ENCODE measurements around the gene MBNL2.

MBNL2 gene

GRCh38 chr13:97212004-97212403, 10.1 kb upstream of the MBNL2 start:
- DNase-seq: no peak

DNA sequence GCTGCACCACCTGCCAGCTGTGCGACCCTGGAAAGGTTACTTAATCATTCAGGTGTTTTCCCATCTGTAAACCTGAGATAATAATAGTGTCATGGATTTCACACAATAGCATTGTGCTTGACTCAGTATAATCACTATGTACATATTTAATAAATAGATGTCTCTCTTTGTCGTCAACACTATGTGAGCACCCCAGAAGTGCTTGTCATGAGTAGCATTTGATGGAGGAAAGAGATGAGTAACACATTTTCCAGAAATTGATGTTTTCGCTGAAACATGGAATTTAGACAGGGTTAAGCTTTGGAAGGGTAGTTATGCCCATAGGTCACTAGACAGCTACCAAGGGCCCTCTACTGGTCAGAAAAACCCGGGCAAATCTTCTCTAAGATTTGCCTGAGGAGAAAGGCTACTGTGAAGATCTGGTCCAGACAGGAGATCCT, 9.5 kb upstream of the MBNL2 start:
- DNase-seq: peak; percentile 29

DNA sequence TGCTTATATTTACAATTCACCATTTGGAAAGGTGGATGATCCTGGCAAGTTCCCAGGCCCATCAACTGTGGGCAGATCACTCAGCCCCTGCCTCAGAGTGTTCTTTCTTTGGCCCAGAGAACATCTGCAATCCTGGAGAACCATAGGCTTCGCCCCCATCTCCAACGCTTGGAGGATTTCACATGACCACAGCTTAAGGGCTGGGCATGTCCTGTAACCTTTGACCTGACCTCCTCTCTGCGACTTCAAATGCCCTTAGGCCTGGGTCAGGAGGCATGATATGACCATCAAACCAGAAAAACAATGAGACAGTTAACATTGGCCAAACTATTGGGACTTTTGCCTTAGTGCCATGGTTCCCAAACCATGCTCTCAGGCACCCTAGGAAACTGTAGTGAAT, 7.2 kb upstream of the MBNL2 start:
- DNase-seq: no peak

DNA sequence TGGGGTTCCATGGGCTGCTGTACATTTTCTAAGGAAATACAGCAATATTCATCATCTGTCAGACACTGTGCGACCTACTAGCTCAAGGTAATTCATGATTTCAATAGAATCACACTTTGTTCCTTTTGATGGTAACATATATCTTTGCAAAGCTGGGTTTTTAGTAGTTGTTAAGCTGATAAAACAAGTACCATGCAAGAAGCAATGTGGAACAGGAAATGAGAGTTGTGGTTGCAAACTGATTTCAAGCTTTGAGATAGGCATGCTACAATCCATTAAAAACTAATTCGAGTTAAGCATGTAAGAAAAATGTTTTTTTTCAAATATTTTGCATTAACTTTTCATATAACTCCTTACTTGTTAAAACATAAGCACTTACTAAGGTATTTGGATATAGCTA, 6.8 kb upstream of the MBNL2 start:
- DNase-seq: no peak

- DNase-seq: no peak
Measured at GRCh38 chr13:97219226-97219625, 2.9 kb upstream of the MBNL2 start.

- no peak for DNase-seq
Measured at GRCh38 chr13:97220151-97220900, 1.8 kb upstream of the MBNL2 start.

DNA sequence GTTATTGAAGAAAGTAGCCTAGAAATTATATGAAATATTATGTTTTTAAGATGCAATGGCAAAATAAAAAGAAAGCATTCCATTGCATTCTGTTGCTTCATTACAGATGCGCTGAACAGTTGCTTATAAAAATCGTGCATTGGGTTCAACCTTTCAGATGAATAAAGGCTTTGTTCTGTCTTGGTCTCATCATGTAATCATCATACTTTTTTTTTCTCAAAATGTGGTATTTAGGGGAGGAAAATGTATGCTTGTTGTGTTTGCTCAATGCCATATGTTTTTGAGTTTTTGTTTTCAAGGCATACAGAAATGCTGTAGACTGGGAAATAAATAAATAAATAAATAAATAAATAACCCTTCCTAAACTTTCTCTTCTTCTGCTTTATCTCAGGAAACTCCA, 1.1 kb upstream of the MBNL2 start:
- DNase-seq: no peak

DNA sequence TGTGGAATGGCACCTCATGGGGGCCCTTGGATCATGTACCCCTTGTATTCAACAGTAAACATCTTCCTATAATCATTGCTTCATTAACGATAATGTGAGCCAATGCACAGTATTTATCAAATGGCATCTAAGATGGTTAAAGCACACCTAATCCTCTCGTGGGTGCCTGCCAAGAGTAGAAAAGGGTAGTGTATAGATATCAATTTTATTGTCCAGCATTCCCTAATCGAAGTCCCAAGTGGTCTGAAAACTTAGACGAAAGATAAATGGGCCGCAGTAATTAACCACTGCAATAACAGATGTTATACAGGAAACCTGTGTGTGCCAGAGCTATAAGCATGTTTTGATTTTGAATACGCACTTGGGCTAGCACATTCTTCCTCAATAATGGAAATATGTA, 667 bp upstream of the MBNL2 start:
- no peak for DNase-seq

GRCh38 chr13:97223037-97223710, 1.0 kb downstream of the MBNL2 start:
- DNase-seq: peak in 1 of 2 experiments; percentile 18

- peak; percentile 73 to 74 for DNase-seq
Measured at GRCh38 chr13:97223711-97224541, 1.8 kb downstream of the MBNL2 start.

DNA sequence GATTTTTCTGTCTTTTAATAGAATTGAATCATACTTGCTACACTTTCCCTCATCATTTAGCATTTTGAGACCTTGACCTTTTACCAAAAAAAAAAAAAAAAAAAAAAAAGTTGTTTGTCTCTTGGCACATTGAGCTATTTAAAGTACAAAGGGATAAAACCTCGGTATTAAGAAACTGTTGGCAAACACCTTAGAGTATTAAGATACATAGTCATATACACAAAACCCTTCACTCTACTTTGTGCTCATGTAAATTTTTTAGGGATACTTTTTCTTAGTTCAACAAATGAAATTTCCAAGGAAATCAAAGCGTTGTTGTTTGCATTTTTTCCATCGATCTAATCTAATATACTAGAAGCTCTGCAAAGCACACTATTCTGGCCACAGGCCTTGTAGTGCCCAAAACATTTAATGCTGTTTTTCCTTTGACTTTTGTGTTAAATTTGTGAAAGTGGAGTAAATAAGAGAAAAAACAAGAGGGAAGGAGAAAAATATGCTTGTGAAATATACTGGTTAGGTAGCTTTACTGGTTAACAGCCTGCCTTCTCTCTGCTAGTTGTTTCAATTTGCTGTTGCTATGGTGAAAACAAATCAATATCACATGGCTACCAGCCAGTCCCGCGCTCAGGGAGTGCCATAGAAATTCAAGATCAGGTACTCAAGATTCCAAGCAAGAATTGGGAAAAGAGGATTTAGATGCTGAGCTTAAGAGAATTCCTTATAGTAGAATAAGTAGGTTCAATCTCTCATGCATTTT, 2.6 kb downstream of the MBNL2 start:
- DNase-seq: no peak

DNA sequence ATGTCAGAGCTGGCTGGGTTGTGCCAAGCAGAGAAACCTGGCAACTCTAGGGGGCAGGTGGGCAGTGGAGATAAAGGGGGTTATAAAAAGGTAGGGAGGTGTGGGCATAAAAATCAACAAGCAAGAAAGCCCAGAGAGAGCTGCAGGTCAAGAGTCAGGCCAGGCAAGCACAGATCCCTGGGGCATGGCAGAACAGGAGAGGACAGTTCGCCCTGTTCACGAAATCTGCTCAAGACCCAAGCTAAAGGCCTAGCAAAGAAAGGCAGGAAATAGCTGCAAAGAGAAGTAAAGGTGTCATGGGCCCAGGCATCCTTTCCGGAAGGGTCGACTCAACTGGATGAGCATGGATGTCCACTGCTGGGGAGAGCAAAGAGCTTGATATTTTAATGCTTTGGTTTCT, 3.4 kb downstream of the MBNL2 start:
- no peak for DNase-seq

DNA sequence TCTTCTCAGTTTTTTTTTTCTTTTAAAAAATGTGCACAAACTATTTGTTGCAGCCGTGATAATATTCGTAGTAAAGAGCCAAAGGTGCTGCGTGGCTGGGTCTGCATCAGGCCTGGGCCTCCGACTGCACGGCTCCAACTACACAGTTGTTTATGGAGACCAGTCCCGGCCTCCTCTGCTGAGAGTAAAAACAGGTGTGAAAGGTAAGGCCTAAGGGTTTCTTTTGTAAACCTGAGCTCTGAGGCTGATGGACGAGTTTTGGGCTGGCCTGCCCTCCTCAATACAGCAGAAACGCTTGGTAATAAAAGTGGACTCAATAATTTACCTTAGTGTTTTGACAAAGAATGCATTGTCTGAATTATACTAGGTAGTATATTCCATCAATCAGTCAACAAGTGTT, 3.9 kb downstream of the MBNL2 start:
- DNase-seq: no peak

DNA sequence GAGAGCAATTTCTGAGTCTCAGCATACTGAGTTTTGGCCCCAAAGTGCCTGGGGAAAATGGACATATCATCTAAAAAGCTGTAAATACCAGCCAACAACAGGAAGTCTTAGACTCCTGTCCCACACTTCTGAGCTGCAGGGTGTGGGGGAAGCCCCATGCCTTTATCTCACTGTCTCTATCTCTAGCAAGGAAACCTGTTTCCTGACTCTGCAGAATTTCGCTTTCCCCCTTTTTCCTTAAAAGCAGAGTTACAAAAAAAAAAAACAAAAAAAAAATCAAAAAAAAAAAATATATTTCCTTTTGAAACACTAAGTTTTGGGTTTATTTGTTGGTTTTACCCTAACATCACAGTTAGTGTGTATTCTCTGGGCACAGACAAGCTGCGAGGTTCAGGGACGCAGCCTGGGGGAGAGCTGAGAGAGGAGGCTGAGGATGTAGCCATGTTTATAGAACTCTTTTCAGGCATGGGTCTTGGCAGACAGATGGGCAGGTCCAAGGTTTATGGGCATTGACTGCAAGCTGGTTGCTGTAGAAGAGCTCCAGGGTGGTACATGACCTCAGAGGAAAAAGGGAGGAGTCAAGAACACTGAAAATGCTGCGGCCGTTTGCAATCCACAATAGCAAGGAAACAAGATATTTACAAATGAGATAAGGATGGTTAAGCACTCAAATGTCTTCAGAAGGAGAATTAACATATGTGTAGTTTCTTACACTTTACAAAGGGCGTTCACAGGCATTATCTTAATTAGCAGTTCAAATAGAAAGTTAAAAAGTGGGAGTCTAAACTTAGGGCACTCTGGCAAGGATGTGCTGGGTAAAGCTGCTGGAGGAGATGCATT, 4.9 kb downstream of the MBNL2 start:
- DNase-seq: no peak

DNA sequence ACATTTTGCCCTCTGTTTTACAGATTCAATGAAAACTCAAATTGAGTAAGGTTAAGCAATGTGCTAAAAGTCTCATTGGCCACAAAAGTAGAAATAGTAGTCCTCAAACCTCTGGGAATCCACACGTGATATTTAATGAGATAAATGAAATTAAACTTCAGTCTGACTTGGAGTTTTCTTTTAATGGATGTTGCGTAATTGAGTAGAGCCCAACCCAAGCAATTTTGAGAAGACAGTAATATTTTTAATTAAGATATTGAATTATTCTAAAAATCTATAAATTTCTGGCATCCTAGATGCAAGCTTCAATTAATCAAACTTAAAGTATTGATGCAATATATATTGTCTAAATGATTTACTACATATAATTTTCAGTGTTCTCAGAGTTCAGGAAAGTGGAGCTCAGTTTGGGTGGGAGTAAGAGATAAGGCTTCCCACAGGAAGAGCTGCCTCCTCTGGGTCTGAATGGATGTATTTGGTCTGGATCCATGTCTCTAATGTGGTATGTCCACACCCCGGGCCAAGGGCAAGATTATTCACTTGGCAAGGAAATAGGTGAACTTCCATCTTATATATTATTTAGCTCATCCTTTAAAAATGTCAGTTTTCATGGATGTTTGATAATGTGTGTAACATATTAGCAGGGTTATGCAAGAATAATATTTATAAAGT, 6.9 kb downstream of the MBNL2 start:
- no peak for DNase-seq

- no peak for DNase-seq
Measured at GRCh38 chr13:97229699-97230098, 7.6 kb downstream of the MBNL2 start.

GRCh38 chr13:97231118-97231828, 9.1 kb downstream of the MBNL2 start:
- no peak for DNase-seq

GRCh38 chr13:97231829-97232196, 9.7 kb downstream of the MBNL2 start:
- no peak for DNase-seq

GRCh38 chr13:97233499-97233898, 11.4 kb downstream of the MBNL2 start:
- no peak for DNase-seq

- no peak for DNase-seq
Measured at GRCh38 chr13:97234236-97234635, 12.1 kb downstream of the MBNL2 start.

DNA sequence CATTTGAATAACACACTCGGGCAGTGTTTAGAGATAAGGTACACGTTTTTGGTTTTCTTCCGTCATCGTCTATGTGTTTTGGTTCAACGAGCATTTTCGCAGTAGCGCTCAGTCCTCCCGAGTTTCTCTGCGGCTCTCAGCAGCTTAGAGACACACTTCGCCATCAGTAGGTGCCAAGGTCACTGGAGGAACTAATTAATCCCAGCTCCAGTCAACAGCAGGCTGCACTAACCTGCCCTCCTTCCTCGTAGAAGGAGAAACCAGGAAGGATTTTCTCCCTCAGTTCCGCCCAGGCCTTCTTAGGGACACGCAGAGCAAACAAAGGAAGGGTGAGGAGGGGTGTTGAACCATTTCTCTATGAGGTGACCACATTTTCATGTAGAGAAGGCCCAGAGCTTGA, 12.6 kb downstream of the MBNL2 start:
- DNase-seq: no peak

Data from AML-193 (cell line).